Panc1 (cell line): ENCODE measurements around the gene HK2. TPM values are rescaled to one million over a fixed set of nuclear protein-coding genes. Genes with fewer than 3 reads are reported as not detected.

Source experiments
- ATAC-seq: fragments of 200-7000 bp; cut with Tn5 transposase; 2 replicates; pipeline ENCODE4 v1.9.1; 2020; ENCODE audit warnings: mild to moderate bottlenecking, moderate library complexity
- BruUV-seq: library from RNA; stranded (reverse); fragments of 400-500 nt; replicated peaks from 2 replicates; lab custom pipeline; 2021; lab: Mats Ljungman, UMichigan
- CTCF ChIA-PET: fragments of 300-600 bp; sonication (Branson Sonifier 250); formaldehyde crosslinking; loops from one replicate; lab custom pipeline; 2022; ENCODE audit warnings: antibody characterized with exemption; lab: Charles Lee
- POLR2A ChIA-PET: fragments of 300-600 bp; sonication (Branson Sonifier 250); formaldehyde crosslinking; loops from one replicate; lab custom pipeline; 2022; ENCODE audit warnings: antibody characterized with exemption; lab: Charles Lee
- DNase-seq: peaks from one replicate; pipeline ENCODE4 v3.0.0-alpha.2; 2010; ENCODE audit warnings: low read depth, low spot score
- H3K27ac ChIP-seq: 2 replicates; pipeline ENCODE4 v1.5.1; 2011; ENCODE audit warnings: mild to moderate bottlenecking, low read length, inconsistent platforms
- H3K27me3 ChIP-seq: fragments of 200-500 bp; sonication (Bioruptor generic); 2 replicates; pipeline ENCODE4 v1.6.0; 2014; ENCODE audit warnings: low read length, inconsistent platforms; ENCODE audit not compliant: control insufficient read depth, insufficient read depth
- H3K36me3 ChIP-seq: fragments of 200-500 bp; sonication (Bioruptor generic); 2 replicates; pipeline ENCODE4 v1.5.1; 2014; ENCODE audit warnings: inconsistent platforms, mild to moderate bottlenecking, low read length, moderate library complexity; ENCODE audit not compliant: control insufficient read depth, insufficient read depth
- H3K4me1 ChIP-seq: 2 replicates; pipeline ENCODE4 v1.5.1; 2011; ENCODE audit warnings: inconsistent platforms, mild to moderate bottlenecking, low read length, moderate library complexity; ENCODE audit not compliant: control insufficient read depth, insufficient read depth
- H3K4me3 ChIP-seq, 2 experiments: 2 replicates each; pipeline ENCODE4 v1.5.1; 2011 to 2012; ENCODE audit warnings: low read depth in 2 of 2, low read length in 2 of 2, mild to moderate bottlenecking in 2 of 2, inconsistent platforms in 1 of 2, moderate library complexity in 1 of 2
- H3K9me3 ChIP-seq: fragments of 200-500 bp; sonication (Bioruptor generic); 2 replicates; pipeline ENCODE4 v1.5.1; 2014; ENCODE audit warnings: low read depth, mild to moderate bottlenecking, inconsistent platforms, low read length, moderate library complexity; ENCODE audit not compliant: control insufficient read depth, insufficient read depth
- POLR2AphosphoS5 ChIP-seq: IDR thresholded peaks from 2 replicates; pipeline ENCODE4 v1.6.1; 2012; ENCODE audit warnings: mild to moderate bottlenecking, low read depth, low read length, moderate library complexity
- SIN3A ChIP-seq: IDR thresholded peaks from 2 replicates; pipeline ENCODE4 v1.6.1; 2012; ENCODE audit warnings: low read depth, mild to moderate bottlenecking, low read length, moderate library complexity, borderline replicate concordance; ENCODE audit not compliant: insufficient read depth
- TCF7L2 ChIP-seq: IDR thresholded peaks from 2 replicates; pipeline ENCODE4 v1.6.1; 2011; ENCODE audit warnings: mild to moderate bottlenecking, low read depth, low read length, inconsistent platforms
- in situ Hi-C: cut with HindIII; loops from 2 replicates; pipeline ENCODE4 v1.10.0; 2016; ENCODE audit warnings: low sequenced_read_pairs, low pct_unique_long_range_greater_than_20kb
- intact Hi-C: fragments of 100-400 bp; cut with micrococcal nuclease; formaldehyde crosslinking; loops from one replicate; pipeline ENCODE4 v1.10.0; 2022; ENCODE audit not compliant: unreplicated experiment
- total RNA-seq: library from RNA; stranded (reverse); gene quantifications from one replicate; pipeline ENCODE4 v1.2.1, GENCODE V29; 2021; ENCODE audit not compliant: unreplicated experiment
- TF ChIP-seq, protein P1 (sequence below), 2 experiments: IDR thresholded peaks; 2 replicates each; pipeline ENCODE4 v1.6.1; 2011 to 2012; ENCODE audit warnings: low read depth in 2 of 2, control low read depth in 1 of 2, low read length in 1 of 2, mild to moderate bottlenecking in 1 of 2, moderate library complexity in 1 of 2; ENCODE audit not compliant: insufficient read depth in 1 of 2
- TF ChIP-seq, protein P2 (sequence below): fragments of 450-650 bp; IDR thresholded peaks from 2 replicates; pipeline ENCODE4 v1.5.1; 2017; ENCODE audit warnings: mild to moderate bottlenecking

Gene HK2
- total RNA-seq, 1 experiment from 2014 or later: 1.7 TPM

DNA sequence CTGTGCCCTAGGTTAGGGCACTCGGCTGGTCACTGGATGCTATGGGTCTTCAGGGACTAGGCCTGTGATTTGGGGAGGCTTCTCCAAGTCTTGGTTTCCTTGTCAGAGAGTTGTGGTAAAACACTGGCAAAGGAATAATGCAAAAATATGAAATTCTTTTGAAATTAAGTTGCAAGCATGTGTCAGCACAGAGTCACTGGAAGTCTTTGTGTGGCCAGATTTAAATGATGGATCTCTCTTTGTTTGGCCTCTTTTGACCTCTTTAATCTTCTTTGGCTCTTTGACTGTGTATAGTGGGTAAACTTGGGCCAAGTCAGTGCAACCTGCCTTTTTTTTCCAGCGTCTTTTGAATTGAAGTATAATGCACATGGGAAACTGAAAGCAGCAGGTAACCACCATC is 12.1 kb downstream of the HK2 start:
- in situ Hi-C loops: no loop called here
- no TSS peak for BruUV-seq
- no peaks in the 10 kb centered on the region for H3K27me3 ChIP-seq
- no peak overlapping the region for H3K4me3 ChIP-seq
- ChIA-PET POLR2A (no interaction called here), CTCF (no interaction called here)
- H3K27ac ChIP-seq: no peak overlapping the region
- TF ChIP-seq TCF7L2 (no peak), POLR2AphosphoS5 (no peak), SIN3A (no peak)
- TF ChIP-seq, protein P1, sequence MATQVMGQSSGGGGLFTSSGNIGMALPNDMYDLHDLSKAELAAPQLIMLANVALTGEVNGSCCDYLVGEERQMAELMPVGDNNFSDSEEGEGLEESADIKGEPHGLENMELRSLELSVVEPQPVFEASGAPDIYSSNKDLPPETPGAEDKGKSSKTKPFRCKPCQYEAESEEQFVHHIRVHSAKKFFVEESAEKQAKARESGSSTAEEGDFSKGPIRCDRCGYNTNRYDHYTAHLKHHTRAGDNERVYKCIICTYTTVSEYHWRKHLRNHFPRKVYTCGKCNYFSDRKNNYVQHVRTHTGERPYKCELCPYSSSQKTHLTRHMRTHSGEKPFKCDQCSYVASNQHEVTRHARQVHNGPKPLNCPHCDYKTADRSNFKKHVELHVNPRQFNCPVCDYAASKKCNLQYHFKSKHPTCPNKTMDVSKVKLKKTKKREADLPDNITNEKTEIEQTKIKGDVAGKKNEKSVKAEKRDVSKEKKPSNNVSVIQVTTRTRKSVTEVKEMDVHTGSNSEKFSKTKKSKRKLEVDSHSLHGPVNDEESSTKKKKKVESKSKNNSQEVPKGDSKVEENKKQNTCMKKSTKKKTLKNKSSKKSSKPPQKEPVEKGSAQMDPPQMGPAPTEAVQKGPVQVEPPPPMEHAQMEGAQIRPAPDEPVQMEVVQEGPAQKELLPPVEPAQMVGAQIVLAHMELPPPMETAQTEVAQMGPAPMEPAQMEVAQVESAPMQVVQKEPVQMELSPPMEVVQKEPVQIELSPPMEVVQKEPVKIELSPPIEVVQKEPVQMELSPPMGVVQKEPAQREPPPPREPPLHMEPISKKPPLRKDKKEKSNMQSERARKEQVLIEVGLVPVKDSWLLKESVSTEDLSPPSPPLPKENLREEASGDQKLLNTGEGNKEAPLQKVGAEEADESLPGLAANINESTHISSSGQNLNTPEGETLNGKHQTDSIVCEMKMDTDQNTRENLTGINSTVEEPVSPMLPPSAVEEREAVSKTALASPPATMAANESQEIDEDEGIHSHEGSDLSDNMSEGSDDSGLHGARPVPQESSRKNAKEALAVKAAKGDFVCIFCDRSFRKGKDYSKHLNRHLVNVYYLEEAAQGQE (IDR thresholded peaks at IDR 0.05; ENCODE audit: insufficient read depth in 1 of 2, low read depth in 2 of 2, low read length in 1 of 2): no peak
- TF ChIP-seq, protein P2, sequence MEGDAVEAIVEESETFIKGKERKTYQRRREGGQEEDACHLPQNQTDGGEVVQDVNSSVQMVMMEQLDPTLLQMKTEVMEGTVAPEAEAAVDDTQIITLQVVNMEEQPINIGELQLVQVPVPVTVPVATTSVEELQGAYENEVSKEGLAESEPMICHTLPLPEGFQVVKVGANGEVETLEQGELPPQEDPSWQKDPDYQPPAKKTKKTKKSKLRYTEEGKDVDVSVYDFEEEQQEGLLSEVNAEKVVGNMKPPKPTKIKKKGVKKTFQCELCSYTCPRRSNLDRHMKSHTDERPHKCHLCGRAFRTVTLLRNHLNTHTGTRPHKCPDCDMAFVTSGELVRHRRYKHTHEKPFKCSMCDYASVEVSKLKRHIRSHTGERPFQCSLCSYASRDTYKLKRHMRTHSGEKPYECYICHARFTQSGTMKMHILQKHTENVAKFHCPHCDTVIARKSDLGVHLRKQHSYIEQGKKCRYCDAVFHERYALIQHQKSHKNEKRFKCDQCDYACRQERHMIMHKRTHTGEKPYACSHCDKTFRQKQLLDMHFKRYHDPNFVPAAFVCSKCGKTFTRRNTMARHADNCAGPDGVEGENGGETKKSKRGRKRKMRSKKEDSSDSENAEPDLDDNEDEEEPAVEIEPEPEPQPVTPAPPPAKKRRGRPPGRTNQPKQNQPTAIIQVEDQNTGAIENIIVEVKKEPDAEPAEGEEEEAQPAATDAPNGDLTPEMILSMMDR: no peak
- ATAC-seq (no peak), DNase-seq (no peak)
- H3K36me3 ChIP-seq: no peaks in the 10 kb centered on the region
- intact Hi-C loops: no loop called here
- H3K4me1 ChIP-seq: peaks cover 13% of the 10 kb centered on the region; the same call in 1 of the 2 replicates
- no peaks in the 10 kb centered on the region for H3K9me3 ChIP-seq

DNA sequence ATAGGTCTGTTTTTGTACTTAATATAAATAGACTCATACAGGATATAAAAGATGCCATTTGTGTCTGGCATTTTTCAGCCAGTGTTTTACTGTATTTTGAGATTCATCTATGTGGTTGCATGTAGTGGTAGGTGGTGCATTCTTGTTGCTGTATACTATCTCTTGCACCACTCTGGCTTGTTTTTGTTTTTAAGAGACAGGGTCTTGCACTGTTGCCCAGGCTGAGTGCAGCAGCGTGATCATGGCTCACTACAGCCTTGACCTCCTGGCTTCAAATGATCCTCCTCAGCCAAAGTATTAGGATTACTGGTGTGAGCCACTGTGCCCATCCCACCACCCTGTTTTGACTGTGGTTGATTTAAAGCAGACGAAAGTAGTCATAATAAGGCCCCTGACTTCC is 12.6 kb downstream of the HK2 start:
- POLR2A ChIA-PET: no interaction called here

More for the DNA sequence above, 12.6 kb downstream of the HK2 start:
- Histone ChIP-seq H3K27me3 (no peaks in the 10 kb centered on the region), H3K9me3 (no peaks in the 10 kb centered on the region), H3K4me1 (peaks cover 13% of the 10 kb centered on the region; the same call in 1 of the 2 replicates), H3K36me3 (no peaks in the 10 kb centered on the region), H3K4me3 (no peak overlapping the region), H3K27ac (no peak overlapping the region)
- no peak for TF ChIP-seq SIN3A
- TF ChIP-seq POLR2AphosphoS5: no peak
- TF ChIP-seq TCF7L2: no peak
- TF ChIP-seq, protein P2: no peak
- TF ChIP-seq, protein P1 (IDR thresholded peaks at IDR 0.05; ENCODE audit: insufficient read depth in 1 of 2, low read depth in 2 of 2, low read length in 1 of 2): no peak
- intact Hi-C loops (no loop called here), in situ Hi-C loops (no loop called here)
- DNase-seq: no peak
- CTCF ChIA-PET: no interaction called here
- ATAC-seq: no peak
- BruUV-seq: no TSS peak
